ENCODE data around the gene RAB40C. TPM values are rescaled to one million over a fixed set of nuclear protein-coding genes. Genes with fewer than 3 reads are reported as not detected.
A peak's percentile ranks its signal among the peaks of the same experiment; 100 is the strongest.

The RAB40C gene
- total and polyA plus RNA-seq, 9 of the 15 experiments (the other 6 are each of a cell fraction or from before 2014, with no cell fraction given): 0.17 to 23.4 (median 8.7) TPM

- Histone ChIP-seq H3K4me2 (ENCODE audit: insufficient read depth, low read length) (no peak overlapping the region), H3K9ac (ENCODE audit: insufficient read depth in 1 of 2, low read depth in 2 of 2, low read length in 2 of 2) (peak overlapping the region in 1 of 2 experiments; percentile 98; a peak in 2 of 4 replicates), H2AFZ (ENCODE audit: low read depth, low read length) (no peak overlapping the region), H3K27ac (ENCODE audit: extremely low read depth, low read depth, low read length) (no peak overlapping the region), H3K36me3 (ENCODE audit: control insufficient read depth, insufficient read depth, low read length) (peaks cover 60% of the 10 kb centered on the region), H3K9me3 (replicated peaks; ENCODE audit: control insufficient read depth, insufficient read depth, low read depth, low read length) (no peaks in the 10 kb centered on the region), H3K27me3 (ENCODE audit: control insufficient read depth in 2 of 2, insufficient read depth in 2 of 2, low read length in 2 of 2) (no peaks in the 10 kb centered on the region), H3K9me1 (ENCODE audit: control insufficient read depth, insufficient read depth, low read length) (no peaks in the 10 kb centered on the region), H3K4me1 (replicated peaks in 1 of 2; ENCODE audit: control insufficient read depth in 2 of 2, insufficient read depth in 2 of 2, low read length in 2 of 2) (peaks cover 24 to 98% of the 10 kb centered on the region in 2 experiments), H3K79me2 (ENCODE audit: control insufficient read depth, insufficient read depth, low read length) (peaks cover 28% of the 10 kb centered on the region), H3K4me3 (no peak overlapping the region), H4K20me1 (replicated peaks; ENCODE audit: control insufficient read depth, insufficient read depth, low read length) (0 out of 2 replicates have a peak, but pooled peaks cover 4% of the 10 kb centered on the region)
- no peak for FAIRE-seq
- no TSS peak for BruUV-seq (replicated peaks)
- in situ Hi-C loops (cut with MboI): loop anchor here (10.0 kb wide), 1 partner anchor 276 kb away; the partner anchor contains the start of gene NME4
- intact Hi-C loops (cut with micrococcal nuclease): no loop called here
- no peak for DNase-seq (ENCODE audit: extremely low read depth in 1 of 4, low spot score in 3 of 4)
- ATAC-seq: no peak
- peak; percentile 49; the same call in 1 of the 2 replicates for TF ChIP-seq POLR2G (IDR thresholded peaks at IDR 0.05; ENCODE audit: low read depth, low read length)
- TF ChIP-seq SLC30A9 (CRISPR knock-in tag; IDR thresholded peaks at IDR 0.05): no peak
- no peak for TF ChIP-seq GABPA (tag; conservative IDR thresholded peaks at IDR 0.05; ENCODE audit: low read depth)
- 0 out of 2 replicates have a peak, but pooled peaks have one; percentile 20 for TF ChIP-seq HNRNPL (IDR thresholded peaks at IDR 0.05; ENCODE audit: low read depth, low read length)
- peak; percentile 48 for TF ChIP-seq RBFOX2 (IDR thresholded peaks at IDR 0.05; ENCODE audit: low read depth, low read length)
- WGBS (ENCODE audit: insufficient coverage, low coverage, missing lambda C conversion rate): 92% methylated on average over 17 of the region's 52 CpGs
- POLR2A ChIA-PET: interaction anchor here (0.5 to 1.1 kb wide), 3 partner anchors 82 to 128 kb away, joined by 3 read pairs; no protein-coding TSS in a partner anchor
- CTCF ChIA-PET (ENCODE audit: low intra/inter-chr PET ratio): no interaction called here
These were observed 80.9 kb downstream of the RAB40C start for GRCh38 chr16:670485-671352.
